ENCODE measurements around the gene PRKG2. TPM values are rescaled to one million over a fixed set of nuclear protein-coding genes. Genes with fewer than 3 reads are reported as not detected.

The PRKG2 gene
- total RNA-seq, 2 donors from 2014 or later, result 0.99 to 2.9 TPM

- WGBS, 2 donors, result 58 to 66% methylated on average over 3 of the region's 3 CpGs
- no peak overlapping the region for H3K4me3 ChIP-seq
- TF ChIP-seq POLR2A (IDR thresholded peaks at IDR 0.05), result no peak
- no peak for TF ChIP-seq CTCF (IDR thresholded peaks at IDR 0.05)
Observed at GRCh38 chr4:81245218-81246009, 30.4 kb upstream of the PRKG2 start.

GRCh38 chr4:81237791-81238190, 22.8 kb upstream of the PRKG2 start:
- DNase-seq, result no peak
- Histone ChIP-seq H3K9me3 (no peaks in the 10 kb centered on the region), H3K4me3 (no peak overlapping the region), H3K4me1 (no peaks in the 10 kb centered on the region), H3K27ac (no peak overlapping the region), H3K36me3 (replicated peaks in 1 of 2; ENCODE audit: insufficient read depth in 1 of 2, low read depth in 2 of 2) (no peaks in the 10 kb centered on the region), H3K27me3 (no peaks in the 10 kb centered on the region)
- ATAC-seq, result no peak
- TF ChIP-seq CTCF (IDR thresholded peaks at IDR 0.05) (no peak), POLR2A (IDR thresholded peaks at IDR 0.05) (no peak)
- intact Hi-C loops (cut with DNase I), result no loop called here

More at GRCh38 chr4:81245218-81246009, 30.4 kb upstream of the PRKG2 start:
- Histone ChIP-seq H3K4me1 (no peaks in the 10 kb centered on the region), H3K36me3 (replicated peaks in 1 of 2; ENCODE audit: insufficient read depth in 1 of 2, low read depth in 2 of 2) (no peaks in the 10 kb centered on the region), H3K9me3 (peaks cover 0 to 3% (median 0%) of the 10 kb centered on the region in 3 donors), H3K27me3 (no peaks in the 10 kb centered on the region), H3K27ac (no peak overlapping the region)
- no peak for ATAC-seq
- no peak for DNase-seq
- intact Hi-C loops (cut with DNase I), result no loop called here

- Histone ChIP-seq H3K36me3 (replicated peaks in 1 of 2; ENCODE audit: insufficient read depth in 1 of 2, low read depth in 2 of 2) (no peaks in the 10 kb centered on the region), H3K27me3 (no peaks in the 10 kb centered on the region), H3K4me3 (no peak overlapping the region), H3K4me1 (no peaks in the 10 kb centered on the region), H3K9me3 (no peaks in the 10 kb centered on the region), H3K27ac (no peak overlapping the region)
- TF ChIP-seq CTCF (IDR thresholded peaks at IDR 0.05) (no peak), POLR2A (IDR thresholded peaks at IDR 0.05) (no peak)
- ATAC-seq (no peak), DNase-seq (no peak)
- intact Hi-C loops (cut with DNase I), result no loop called here
- WGBS, 2 donors, result 79 to 82% methylated on average over 22 to 23 of the region's 23 CpGs
Observed at GRCh38 chr4:81235982-81236749, 21.1 kb upstream of the PRKG2 start.

GRCh38 chr4:81227968-81228367, 12.9 kb upstream of the PRKG2 start:
- TF ChIP-seq POLR2A (IDR thresholded peaks at IDR 0.05) (no peak), CTCF (IDR thresholded peaks at IDR 0.05) (no peak)
- Histone ChIP-seq H3K9me3 (no peaks in the 10 kb centered on the region), H3K4me3 (no peak overlapping the region), H3K27me3 (no peaks in the 10 kb centered on the region), H3K27ac (no peak overlapping the region), H3K4me1 (no peaks in the 10 kb centered on the region), H3K36me3 (replicated peaks in 1 of 2; ENCODE audit: insufficient read depth in 1 of 2, low read depth in 2 of 2) (no peaks in the 10 kb centered on the region)
- DNase-seq, result no peak
- ATAC-seq, result no peak
- intact Hi-C loops (cut with DNase I), result no loop called here
- WGBS, 2 donors, result 65 to 67% methylated on average over 6 of the region's 6 CpGs
